COLO668 (cell line): ENCODE data around the gene SDCCAG8.

Experiments used
- DNase-seq: peaks from one replicate; lab custom pipeline; 2025; ENCODE audit not compliant: unreplicated experiment; lab: John Stamatoyannopoulos, UW

The SDCCAG8 gene

DNA sequence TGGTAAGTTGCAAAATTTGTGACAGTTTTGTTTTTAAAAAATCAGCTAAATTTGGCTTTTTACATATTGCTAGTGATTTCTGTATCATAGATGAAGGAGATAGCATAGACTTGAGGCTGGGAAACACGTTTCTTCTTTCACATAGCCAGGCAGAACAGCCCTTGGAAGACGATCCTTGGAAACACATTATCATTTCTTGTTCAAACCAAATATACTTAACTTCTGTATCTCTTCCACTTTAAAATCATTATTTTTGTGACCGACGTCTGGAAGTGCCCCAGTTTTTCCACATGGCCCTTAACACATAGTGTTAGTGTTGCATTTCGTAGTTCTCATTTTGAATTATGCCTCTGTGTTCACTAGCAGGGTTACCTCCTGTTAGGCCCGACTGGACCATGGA is 193.5 kb downstream of the SDCCAG8 start:
- no peak for DNase-seq

DNA sequence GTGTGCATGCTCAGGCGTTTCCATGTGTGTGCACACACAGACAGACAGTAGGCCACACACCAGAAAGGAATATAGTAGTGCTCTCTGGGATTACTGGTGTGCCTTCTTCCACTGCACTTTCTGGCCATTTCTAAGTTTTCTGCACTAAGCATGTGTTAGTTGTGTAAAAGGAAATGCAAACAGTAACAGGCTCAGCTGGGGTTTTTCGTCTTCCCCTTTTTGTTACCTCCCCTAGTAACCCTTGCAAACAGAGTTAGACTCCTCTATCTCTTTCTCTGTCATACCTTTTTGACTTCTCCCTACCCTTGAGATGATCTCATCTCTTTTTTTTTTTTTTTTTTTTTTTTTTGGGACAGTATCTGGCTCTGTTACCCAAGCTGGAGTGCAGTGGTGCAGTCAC is 196.3 kb downstream of the SDCCAG8 start:
- DNase-seq: no peak

DNA sequence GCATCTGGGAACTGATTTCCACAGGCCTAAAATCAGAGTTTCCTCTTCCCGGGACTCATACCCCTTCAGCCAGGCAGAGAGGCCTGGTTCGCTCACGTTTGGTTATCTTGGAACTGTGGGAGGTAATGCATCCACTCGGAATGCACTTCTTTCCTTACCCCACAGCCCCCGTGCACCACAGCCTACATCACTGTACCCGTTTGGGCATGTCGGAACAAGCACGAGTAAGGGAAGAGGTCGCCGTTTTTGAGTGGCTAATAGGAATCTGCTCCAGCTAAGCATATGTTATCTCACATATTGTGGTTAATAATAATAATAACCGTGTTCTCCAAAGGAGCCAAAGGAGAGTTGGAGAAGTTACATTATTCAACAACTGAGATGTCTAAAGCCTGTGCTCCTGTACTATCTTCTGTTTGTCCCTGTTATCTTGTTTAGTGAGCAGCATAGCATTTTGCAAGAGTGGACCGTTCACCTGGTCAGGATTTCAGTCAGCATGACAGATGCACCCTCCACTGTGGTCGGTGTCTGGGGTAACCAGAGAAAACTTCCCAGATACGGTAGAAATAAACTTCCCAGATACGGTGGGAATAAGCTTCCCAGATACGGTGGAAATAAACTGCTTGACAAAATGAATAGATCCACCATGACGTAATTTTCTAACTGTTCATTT is 198.6 kb downstream of the SDCCAG8 start:
- DNase-seq: no peak

DNA sequence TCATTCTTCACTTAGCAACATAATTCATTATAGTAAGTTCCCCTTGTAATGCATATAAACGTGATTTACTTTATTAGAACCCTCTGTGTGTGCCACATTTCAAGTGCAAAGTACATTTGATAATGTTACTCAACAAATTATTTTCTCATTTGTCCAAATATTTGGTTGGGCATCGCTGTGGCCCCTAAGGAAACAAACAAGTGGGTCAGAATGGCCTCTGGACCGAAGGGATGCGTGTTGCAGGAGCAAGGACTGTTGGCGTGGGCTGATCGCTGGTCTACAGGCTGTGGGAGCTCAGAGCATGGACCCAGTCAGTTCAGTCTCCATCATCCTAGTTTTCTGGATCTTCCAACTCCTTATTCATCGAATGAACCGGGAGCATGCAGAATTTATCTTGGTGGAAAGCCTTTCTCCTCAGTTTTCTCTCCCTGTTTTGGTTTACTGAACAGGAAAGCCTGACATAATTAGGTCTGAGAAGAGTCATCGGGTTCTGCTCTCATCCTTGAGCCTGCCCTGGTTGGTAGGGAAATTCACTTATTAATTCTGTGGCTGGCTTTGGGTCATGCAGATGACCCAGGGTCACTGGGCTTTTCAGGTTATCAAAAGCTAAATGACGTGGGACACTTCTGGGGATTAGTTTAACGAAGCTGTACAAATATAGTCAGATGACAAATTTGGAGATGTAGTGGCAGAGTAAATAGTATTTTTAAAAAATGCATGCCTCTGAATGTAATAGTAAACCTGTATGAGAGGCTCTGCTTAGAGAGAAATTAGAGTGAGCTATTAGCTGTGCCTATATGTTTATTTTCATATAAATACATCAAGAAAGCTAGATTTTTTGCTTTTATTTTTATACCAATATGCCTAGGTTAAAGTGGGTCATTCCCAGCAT is 200.2 kb downstream of the SDCCAG8 start:
- no peak for DNase-seq

- no peak for DNase-seq
Measured at GRCh38 chr1:243457363-243457982, 201.6 kb downstream of the SDCCAG8 start.

- no peak for DNase-seq
Measured at GRCh38 chr1:243459059-243459458, 203.2 kb downstream of the SDCCAG8 start.

DNA sequence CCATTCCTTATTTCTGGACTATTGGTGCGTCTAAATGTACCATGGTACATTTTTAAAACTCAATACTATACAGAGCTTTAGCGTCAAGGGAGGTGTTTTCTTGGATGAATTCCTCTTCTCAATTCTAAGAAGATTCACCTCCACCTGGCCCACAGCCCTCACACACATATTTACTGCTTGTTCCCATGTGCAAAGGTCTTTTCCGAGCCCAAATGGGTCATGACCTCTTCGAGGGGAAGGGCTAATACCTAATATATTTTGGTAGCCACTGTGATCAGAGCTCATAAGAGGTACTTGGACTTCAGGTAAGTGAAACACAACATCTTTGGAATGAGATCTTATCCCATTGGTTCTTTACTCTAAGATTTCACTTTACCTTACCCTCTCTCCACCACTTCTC is 205.9 kb downstream of the SDCCAG8 start:
- DNase-seq: no peak

GRCh38 chr1:243462929-243463697 is 207.3 kb downstream of the SDCCAG8 start:
- no peak for DNase-seq

- no peak for DNase-seq
Measured at GRCh38 chr1:243465081-243465480, 209.2 kb downstream of the SDCCAG8 start.

DNA sequence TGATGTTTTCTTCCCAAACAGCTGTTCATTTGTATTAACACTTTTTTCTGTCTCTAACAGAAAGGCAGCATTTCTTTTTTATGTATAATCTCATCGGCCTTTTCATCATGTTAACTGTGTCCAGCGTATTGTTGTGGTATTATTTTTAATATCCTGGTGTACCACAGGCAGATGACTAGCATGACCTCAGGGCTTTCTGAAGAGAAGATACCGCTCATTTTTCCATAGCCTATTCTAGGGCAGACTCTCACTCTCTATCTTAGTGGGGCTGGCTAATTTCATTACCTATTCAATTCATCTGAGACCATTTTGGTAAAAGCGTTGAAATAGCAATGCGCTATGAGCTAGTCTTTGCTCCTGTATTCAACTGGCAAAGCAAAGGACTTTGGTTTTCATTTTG is 209.9 kb downstream of the SDCCAG8 start:
- no peak for DNase-seq

GRCh38 chr1:243469497-243469896 is 213.7 kb downstream of the SDCCAG8 start:
- DNase-seq: no peak

- DNase-seq: no peak
Measured at GRCh38 chr1:243470502-243470901, 214.7 kb downstream of the SDCCAG8 start.

DNA sequence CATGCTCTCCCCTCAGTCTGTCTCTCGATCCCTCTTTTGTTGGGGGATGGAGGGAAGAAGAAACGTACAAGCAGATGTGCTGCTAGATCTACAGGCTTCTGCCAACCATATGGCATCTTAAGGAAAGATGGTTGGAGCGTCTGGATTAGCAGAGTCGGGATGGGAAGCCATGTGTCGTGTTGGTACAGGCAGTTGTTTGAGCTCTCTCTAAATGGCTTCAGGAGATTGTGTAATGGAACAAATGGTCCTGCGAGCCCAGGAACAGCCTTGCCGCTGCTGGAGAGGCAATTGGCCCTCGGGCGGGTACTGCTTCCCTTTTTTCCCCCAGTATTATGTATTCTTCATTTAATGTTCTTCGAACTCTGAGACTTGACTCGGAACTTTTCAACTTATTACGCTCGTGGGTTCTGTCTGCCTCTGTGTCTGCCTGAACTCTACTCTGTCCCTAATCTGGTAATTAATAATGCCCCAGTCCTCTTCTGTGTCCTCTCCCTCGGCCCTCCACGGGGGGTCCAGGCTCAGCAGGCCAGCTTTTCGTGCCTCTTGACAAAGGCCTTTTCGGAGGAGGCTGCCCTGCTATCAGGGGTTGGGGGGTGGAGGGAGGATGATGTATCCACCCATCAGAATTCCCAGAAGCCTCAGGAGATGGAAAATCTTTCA is 215.3 kb downstream of the SDCCAG8 start:
- DNase-seq: no peak

DNA sequence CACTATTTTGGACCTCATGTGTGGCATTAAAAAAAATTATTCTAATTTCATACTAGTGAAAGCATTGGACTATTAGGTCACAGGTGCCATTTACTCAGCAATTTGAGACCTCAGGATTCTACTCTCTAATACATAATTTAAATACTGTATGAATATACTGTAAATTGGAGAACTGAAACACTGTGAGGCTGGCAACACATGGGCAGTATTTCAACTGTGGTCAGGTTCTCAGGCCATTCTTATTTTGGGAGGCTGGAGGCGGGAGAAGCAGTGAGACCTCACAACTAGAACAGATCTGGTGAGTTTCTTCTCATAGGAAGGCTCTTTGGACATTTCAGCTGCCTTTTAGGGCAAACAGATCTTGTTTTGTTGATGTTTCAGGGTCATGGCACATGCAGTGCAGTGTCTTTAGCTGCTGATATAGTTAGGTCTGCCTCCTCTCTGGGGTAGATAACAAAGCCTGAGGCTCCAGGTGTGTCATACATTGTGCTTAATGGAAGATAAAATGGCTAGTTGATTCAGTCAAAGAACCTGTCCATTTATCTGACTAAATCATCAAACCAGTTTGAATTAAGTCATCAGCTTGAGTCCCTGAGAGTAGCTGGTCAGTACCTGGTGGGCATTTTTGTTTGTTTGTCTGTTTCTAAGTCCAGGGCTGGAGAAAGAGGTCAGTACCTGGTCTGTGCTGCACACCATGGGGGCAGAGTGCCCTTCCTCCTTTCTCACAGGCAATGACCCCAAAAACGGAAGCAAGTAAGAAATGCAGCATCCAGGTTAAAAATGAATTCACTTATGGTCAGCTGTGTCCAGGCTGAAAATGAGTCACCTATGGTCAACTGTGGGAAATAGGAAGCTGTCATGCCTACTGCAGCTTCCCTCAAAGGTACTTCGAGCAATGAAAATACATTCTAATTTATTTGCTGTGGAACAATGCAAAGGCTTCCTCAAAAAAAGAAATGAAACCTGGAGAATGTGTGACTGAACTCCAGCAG is 216.2 kb downstream of the SDCCAG8 start:
- no peak for DNase-seq

DNA sequence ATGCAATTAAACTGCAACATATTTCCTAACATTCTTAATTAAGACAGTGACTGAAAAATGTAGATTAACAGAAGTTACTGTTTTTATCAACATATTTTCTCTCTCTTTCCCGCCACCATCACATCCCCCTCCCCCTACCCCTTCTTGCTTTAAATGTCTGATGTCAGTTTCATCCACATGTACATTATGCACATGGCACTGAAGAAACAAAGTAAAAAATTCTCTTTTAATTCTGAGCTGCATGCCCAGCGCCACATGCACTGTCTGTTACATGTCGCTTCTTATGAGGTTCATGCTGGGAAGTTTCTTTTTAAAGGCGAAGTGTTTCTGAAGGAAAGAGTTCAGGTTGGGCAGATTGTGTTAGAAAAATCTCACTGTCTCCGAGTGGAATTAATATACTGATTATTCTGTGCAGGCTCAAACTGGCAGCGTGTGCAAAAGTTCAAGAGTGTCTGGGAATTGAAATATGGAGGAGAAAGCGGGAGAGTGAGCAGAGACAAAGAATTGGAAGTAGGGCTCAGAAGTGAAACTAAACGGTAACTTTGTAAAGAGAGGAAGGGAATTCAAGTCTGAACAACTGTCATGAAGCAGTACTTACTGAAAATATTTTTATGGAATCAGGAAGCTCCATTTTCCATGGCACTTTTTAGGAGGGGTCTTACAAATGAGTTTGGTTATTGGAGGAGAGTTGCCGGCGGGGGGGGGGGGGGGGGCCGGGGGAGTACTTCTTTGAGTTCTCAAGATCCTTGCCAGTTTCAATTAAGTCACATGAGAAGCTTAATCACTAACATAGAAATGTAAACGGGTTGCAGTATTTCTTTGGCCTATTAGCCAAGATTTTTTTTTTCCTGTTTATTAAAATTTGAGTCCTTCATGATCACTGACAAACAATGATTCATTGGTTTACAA is 217.6 kb downstream of the SDCCAG8 start:
- no peak for DNase-seq

DNA sequence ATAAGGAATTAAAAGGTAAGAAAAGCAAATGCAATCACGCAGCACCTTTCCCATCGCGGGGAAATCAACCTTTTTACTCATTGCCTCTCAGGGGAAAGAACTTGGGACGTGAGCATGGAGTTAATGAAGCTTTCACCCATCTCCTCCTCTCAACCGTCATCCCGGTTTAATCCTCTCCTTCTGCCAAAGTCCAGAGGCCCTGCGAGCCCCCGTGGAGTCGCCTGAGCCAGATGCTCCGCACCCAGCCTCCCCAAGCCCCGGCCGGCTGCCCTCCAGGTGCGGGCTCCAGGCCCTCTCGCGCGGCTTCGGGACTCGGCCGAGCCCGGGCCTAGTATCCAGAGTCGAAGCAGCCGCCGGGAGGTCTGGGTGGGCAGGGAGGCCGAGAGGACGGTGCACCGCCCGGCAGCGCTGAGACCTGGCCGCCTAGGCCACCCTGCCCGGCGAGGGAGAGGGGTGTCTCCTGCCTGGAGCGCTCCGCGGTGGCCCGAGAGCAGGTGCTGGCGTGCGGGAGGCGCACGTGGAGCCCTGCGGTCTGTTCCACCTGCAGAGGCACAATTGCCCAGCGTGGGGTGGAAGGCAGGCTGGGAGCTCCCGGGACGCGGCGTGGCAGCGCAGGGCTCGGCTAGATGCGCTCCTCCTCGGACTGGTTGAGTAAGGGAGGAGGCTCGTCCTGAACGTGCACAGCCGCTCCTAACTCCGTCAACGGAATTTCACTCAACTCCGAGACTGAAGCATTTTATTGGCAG is 218.5 kb downstream of the SDCCAG8 start:
- no peak for DNase-seq

DNA sequence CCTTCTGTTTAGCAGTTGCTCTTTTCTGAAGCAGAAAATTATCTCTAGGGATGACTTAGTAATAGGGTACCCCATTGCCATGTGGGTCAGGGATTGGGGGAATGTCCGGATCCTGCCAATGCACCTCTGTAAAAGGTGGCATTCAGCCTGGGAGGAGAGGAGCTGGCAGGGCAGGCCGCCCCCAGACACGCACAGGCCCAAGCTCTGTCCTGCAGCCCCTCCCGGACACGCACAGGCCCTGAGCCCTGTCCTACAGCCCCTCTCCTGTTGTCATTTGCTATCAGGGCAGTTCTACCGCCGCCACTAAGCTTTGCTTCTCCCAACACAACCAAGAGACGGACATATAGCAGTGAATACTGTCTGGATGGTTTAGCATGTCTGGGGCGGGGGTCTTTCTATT is 219.1 kb downstream of the SDCCAG8 start:
- no peak for DNase-seq

GRCh38 chr1:243475966-243476365 is 220.1 kb downstream of the SDCCAG8 start:
- DNase-seq: no peak
